Right hindlimb (tissue), 1 donor: Measurements from ENCODE around the gene LGI4.

Experiments
- DNase-seq: peaks from one replicate; pipeline ENCODE4 v3.0.0-alpha.2; 2018

LGI4 gene

GRCh38 chr19:35134601-35135242, at the start of gene LGI4:
Gene LGI4, minus strand, starts transcription at chr19:35135059. Its CDS starts 379 bp downstream, at chr19:35134680.
- DNase-seq, result no peak

- DNase-seq, result no peak
Measured at GRCh38 chr19:35184267-35184666, 49.4 kb upstream of the LGI4 start.

GRCh38 chr19:35181387-35181786, 46.5 kb upstream of the LGI4 start:
- no peak for DNase-seq

GRCh38 chr19:35179830-35180229, 45.0 kb upstream of the LGI4 start:
- no peak for DNase-seq

- no peak for DNase-seq
Measured at GRCh38 chr19:35178701-35179100, 43.8 kb upstream of the LGI4 start.

GRCh38 chr19:35177377-35178274, 42.8 kb upstream of the LGI4 start:
- DNase-seq, result no peak

GRCh38 chr19:35176181-35176570, 41.3 kb upstream of the LGI4 start:
- no peak for DNase-seq

- no peak for DNase-seq
Measured at GRCh38 chr19:35174226-35174625, 39.4 kb upstream of the LGI4 start.

- DNase-seq, result no peak
Measured at GRCh38 chr19:35171730-35172129, 36.9 kb upstream of the LGI4 start.

- no peak for DNase-seq
Measured at GRCh38 chr19:35170359-35171061, 35.7 kb upstream of the LGI4 start.

- no peak for DNase-seq
Measured at GRCh38 chr19:35169221-35169995, 34.5 kb upstream of the LGI4 start.

GRCh38 chr19:35168196-35168595, 33.3 kb upstream of the LGI4 start:
- DNase-seq, result no peak

GRCh38 chr19:35167251-35168119, 32.6 kb upstream of the LGI4 start:
- DNase-seq, result no peak

- no peak for DNase-seq
Measured at GRCh38 chr19:35166100-35167063, 31.5 kb upstream of the LGI4 start.

GRCh38 chr19:35165200-35166058, 30.6 kb upstream of the LGI4 start:
- DNase-seq, result no peak

- no peak for DNase-seq
Measured at GRCh38 chr19:35164418-35164817, 29.6 kb upstream of the LGI4 start.

GRCh38 chr19:35162471-35163326, 27.8 kb upstream of the LGI4 start:
- DNase-seq, result no peak

- DNase-seq, result no peak
Measured at GRCh38 chr19:35161434-35161743, 26.5 kb upstream of the LGI4 start.
